ENCODE measurements around the gene ADAMTSL3. TPM values are rescaled to one million over a fixed set of nuclear protein-coding genes. Genes with fewer than 3 reads are reported as not detected.

The ADAMTSL3 gene
- total and polyA plus RNA-seq, 2 experiments from 2014 or later, result 0.61 to 0.87 TPM

- TF ChIP-seq STAT1 (IDR thresholded peaks at IDR 0.05; ENCODE audit: unreplicated experiment) (no peak), EZH2 (IDR thresholded peaks at IDR 0.05; ENCODE audit: low read depth, unreplicated experiment) (no peak), ZNF462 (CRISPR knock-in tag; IDR thresholded peaks at IDR 0.05) (no peak), POLR2AphosphoS5 (IDR thresholded peaks at IDR 0.05; ENCODE audit: low read depth) (no peak), NANOG (IDR thresholded peaks at IDR 0.05; ENCODE audit: borderline replicate concordance) (no peak), JUNB (IDR thresholded peaks at IDR 0.05; ENCODE audit: unreplicated experiment) (no peak), REST (IDR thresholded peaks at IDR 0.05; ENCODE audit: unreplicated experiment) (no peak), ETS1 (IDR thresholded peaks at IDR 0.05) (no peak), ZNF114 (CRISPR knock-in tag; IDR thresholded peaks at IDR 0.05) (no peak), CREB1 (CRISPR knock-in tag; IDR thresholded peaks at IDR 0.05; ENCODE audit: low read depth) (no peak)
- Histone ChIP-seq H3K27me3 (ENCODE audit: insufficient read depth) (no peaks in the 10 kb centered on the region), H3K79me2 (replicated peaks; ENCODE audit: insufficient read depth) (no peaks in the 10 kb centered on the region), H3K4me1 (ENCODE audit: insufficient read depth) (no peaks in the 10 kb centered on the region; the same call in 1 of the 2 replicates), H2AFZ (no peak overlapping the region), H4K20me1 (replicated peaks; ENCODE audit: insufficient read depth) (no peaks in the 10 kb centered on the region), H3K36me3 (ENCODE audit: insufficient read depth) (no peaks in the 10 kb centered on the region), H3K9me2 (ENCODE audit: insufficient read depth) (no peaks in the 10 kb centered on the region), H3K4me2 (no peak overlapping the region), H3K4me3 (no peak overlapping the region), H3F3A (replicated peaks; ENCODE audit: low read depth) (no peaks in the 10 kb centered on the region), H3K27ac (ENCODE audit: low read depth) (no peak overlapping the region)
- no peak overlapping the region for H3K27ac Mint-ChIP-seq
- no peak overlapping the region for H3K4me3 Mint-ChIP-seq
- H3K27me3 Mint-ChIP-seq (ENCODE audit: insufficient read depth, low read depth, poor library complexity), result no peaks in the 10 kb centered on the region
- no peaks in the 10 kb centered on the region for H3K9me3 Mint-ChIP-seq
- DNase-seq (ENCODE audit: low spot score) (no peak), ATAC-seq (no peak)
- no peaks in the 10 kb centered on the region for H3K36me3 Mint-ChIP-seq (ENCODE audit: low read depth)
- H3K4me1 Mint-ChIP-seq, result no peaks in the 10 kb centered on the region
These were observed 179.6 kb downstream of the ADAMTSL3 start for GRCh38 chr15:83833569-83833968.
